ENCODE measurements around the gene ZNF429. TPM values are rescaled to one million over a fixed set of nuclear protein-coding genes. Genes with fewer than 3 reads are reported as not detected.
"Not testable (repeated sequence)": the region's sequence is repeated elsewhere in the genome, so short reads cannot be mapped to it uniquely, and the experiment has no call there.

Gene ZNF429
- total RNA-seq, 1 donor from 2014 or later = 9.3 TPM

DNA sequence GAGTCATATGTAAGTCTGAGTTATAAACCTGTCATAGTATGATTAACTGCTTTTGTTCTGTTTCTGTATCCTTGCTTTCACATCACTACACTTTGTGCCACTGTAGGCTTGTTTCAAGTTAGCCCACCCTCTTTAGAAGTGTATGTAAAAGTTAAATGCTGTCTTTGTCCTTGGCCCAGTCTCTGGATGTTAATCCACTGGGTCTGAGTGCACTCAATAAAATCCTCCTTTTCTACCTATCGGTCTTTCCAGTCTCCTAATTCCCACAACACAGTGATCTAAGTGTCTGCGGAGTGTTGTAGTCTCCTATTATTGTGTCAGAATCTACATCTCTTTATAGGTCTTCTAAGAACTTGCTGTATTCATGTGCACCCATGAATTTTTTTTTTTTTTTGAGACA is 14.1 kb downstream of the ZNF429 start:
- DNase-seq = no peak

DNA sequence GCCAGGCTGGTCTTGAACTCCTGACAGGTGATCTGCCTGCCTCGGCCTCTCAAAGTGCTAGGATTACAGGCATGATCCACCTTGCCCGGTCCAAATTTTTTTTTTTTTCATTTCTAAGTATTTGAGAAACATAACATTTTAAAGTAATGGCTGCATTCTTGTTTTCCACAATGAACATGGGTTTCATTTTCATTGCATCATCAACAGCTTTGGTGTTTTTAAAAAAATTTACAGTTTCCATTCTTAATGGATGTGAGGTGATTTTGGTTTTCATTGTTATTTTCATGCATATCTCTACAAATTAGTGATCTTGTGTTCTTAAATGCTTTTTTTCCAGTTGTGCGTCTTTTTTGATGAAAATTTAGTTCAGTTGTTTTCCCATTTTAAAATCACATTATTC is 27.5 kb downstream of the ZNF429 start:
- no peak for DNase-seq

DNA sequence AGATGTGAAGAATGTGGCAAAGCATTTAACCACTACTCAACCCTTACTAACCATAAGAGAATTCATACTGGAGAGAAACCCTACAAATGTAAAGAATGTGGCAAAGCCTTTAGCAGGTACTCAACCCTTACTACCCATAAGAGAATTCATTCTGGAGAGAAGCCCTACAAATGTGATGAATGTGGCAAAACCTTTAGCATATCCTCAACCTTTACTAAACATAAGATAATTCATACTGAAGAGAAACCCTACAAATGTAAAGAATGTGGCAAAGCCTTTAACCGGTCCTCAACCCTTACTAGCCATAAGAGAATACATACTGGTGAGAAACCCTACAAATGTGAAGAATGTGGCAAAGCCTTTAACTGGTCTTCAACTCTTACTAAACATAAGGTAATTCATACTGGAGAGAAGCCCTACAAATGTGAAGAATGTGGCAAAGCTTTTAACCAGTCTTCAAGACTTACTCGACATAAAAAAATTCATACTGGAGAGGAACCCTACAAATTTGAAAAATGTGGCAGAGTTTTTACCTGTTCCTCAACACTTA is 31.4 kb downstream of the ZNF429 start:
- not testable (repeated sequence) for DNase-seq

DNA sequence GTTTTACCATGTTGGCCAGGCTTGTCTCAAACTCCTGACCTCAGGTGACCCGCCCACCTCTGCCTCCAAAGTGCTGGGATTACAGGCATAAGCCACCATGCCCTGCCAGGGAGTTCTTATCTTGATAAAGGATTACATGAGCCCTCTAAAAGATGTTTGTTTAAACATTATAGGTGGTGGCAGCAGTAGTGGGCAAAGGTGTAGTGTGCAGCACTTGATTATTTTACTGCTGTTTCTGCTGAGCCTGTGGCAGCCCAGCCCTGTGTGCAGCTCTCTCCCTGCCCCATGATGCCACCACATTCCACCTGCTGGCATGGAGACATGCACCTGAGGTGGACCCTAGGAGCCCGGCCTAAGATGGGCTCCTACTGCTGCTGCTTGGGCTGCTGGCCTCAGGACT is 54.0 kb downstream of the ZNF429 start:
- no peak for DNase-seq

DNA sequence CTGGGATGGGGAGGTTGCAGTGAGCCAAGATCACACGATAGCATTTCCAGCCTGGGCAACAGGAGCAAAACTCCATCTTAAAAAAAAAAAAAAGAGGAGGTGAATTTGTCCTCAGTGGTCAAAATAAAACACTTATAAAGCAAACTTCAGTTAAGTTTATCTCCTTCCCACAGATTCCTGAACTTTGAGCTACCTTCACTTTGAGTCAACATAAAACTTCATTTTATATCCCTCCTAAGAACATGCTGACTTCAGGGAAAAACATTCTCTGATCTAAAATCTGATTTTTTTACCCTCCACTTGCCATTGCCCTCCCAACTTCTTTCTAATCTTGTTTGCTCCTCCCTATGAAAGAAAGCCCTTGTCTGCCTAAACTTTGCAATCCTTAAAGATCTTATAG is 59.0 kb downstream of the ZNF429 start:
- no peak for DNase-seq

DNA sequence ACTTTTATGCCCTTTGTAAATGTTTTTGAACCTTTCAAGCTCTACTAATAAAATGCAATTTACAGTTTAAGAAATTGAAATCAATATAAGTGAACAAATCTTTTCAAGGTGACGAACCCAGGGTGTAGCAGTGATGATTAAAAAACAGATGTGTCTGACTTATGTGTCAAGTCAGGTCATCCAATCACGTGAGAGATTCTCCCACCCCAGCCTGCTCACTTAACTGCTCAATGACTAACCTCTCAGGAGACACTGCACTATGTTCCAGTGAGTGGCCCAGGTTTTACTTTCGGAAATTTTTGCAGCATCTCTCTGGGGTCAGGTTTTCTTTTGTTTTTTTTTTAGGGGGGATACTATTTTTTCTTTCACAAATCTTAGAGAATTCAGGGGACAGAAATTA is 60.7 kb downstream of the ZNF429 start:
- no peak for DNase-seq

DNA sequence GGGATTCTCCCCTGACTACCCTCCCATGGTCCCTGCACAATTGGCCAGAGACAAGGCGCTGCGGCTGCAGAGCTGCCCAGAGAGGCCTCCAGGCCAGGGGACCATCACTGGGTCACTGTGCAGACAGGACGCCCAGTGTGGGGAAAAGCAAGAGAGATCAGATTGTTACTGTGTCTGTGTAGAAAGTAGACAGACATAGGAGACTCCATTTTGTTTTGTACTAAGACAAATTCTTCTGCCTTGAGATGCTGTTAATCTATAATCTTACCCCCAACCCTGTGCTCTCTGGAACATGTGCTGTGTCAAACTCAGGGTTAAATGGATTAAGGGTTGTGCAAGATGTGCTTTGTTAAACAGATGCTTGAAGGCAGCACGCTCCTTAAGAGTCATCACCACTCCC is 62.4 kb downstream of the ZNF429 start:
- not testable (repeated sequence) for DNase-seq

DNA sequence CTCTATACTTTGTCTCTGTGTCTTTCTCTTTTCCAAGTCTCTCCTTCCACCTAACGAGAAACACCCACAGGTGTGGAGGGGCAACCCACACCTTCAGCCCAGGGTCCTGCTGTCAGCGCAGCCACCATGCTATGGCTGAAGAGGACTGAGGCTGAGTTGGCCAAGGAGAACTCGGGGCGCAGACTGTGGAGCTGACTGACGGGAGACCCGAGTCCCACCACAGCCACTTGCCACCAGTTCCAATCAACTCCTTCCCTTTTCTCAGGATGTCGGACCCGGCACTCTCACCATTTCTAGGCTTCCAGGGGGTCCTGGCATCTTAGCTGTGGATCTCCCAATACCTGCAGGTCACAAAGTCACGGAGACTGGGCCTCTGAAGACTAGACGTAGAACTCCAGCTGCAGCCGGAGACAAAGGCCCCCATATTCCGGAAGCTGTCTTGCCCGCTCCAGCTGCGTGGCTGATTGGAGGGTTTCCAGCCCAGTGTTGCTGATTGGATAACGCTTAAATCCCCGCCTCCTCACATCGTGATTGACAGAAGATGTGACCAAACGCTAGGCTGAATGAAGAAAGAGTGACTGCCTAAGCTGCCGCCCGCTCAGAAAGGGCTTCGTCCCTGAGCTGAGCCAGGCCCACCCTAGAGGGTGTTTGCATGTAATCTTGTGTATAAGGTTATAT is 63.6 kb downstream of the ZNF429 start:
- DNase-seq = peak; percentile 69

DNA sequence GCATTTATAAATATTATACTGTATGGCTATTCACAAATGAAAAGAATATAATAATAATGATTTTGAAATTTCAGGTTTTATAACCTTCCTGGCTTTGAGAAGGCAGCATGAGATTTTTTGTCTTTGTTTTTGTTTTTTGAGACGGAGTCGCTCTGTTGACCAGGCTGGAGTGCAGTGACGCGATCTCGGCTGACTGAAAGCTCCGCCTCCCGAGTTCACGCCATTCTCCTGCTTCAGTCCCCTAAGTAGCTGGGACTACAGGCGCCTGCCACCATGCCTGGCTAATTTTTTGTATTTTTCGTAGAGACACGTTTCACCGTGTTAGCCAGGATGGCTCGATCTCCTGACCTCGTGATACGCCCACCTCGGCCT is 64.1 kb downstream of the ZNF429 start:
- DNase-seq = no peak

DNA sequence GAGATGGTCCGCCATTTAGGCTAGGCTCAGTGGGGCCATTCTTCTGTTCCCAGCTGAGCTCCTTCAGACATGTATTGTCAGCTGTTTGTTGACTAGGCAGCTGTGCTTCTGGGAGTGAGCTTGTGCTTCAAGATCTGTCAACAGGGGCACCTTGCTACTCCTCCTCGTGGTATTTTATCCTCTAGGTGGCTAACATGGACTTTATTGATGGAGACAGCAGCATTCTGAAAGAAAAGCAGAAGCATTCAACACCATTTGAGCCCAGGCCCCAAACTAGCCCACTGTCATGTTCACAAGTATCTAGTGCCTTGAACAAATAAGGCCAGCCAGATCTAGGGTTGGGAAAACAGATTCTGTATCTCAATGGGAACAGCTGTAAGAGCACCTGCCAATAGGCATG is 65.9 kb downstream of the ZNF429 start:
- DNase-seq = no peak

DNA sequence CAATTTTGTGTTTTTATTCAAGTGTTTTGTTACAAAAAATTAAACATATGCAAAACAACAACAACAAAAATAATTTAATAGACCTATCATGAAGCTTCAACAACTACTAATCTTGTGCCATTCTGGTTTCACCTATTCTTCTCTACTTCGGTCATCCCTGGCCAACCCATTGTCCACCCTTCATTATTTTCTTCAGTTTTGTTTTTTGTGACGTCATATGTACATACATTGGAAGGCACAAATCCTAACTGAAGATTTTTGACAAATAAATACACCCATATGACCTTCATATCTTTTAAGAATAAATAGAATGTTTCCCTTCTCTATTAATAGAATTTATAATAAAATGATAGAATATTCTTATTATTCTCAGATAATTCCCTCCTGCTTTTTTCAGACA is 69.2 kb downstream of the ZNF429 start:
- DNase-seq = no peak

DNA sequence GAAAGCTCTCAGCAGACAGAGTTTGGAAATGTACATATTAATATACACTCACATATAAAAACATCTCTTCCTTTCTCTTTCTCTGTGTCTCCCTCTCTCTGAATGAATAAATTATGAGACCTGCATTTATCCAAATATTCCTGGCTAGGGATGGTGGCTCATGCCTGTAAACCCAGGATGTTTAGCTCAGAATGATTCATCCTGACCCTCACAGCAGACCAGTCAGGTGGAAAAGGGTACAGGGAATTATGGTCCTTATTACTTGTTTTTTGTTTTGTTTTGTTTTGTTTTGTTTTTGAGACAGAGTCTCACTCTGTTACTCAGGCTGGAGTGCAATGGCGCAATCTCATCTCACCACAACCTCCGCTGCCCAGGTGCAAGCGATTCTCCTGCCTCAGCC is 71.1 kb downstream of the ZNF429 start:
- no peak for DNase-seq

DNA sequence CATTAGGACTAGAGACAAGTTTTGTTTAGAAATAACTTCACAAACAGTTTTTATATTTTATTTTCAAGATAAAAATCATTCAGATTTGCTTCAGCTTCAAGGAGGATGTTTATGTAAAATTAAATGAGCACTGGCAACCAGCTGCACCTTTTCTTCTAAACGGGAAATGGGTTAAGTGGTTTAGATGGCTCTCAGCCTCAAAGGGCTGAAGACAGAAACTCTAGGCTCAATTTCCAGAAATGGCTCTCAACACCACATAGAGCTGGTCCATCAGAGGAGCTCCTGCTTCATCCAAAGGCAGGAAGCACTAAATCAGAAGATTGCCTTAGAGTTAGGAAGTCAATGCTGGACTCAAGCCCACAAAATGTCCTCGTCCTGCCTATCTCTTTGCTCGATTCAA is 74.7 kb downstream of the ZNF429 start:
- no peak for DNase-seq

DNA sequence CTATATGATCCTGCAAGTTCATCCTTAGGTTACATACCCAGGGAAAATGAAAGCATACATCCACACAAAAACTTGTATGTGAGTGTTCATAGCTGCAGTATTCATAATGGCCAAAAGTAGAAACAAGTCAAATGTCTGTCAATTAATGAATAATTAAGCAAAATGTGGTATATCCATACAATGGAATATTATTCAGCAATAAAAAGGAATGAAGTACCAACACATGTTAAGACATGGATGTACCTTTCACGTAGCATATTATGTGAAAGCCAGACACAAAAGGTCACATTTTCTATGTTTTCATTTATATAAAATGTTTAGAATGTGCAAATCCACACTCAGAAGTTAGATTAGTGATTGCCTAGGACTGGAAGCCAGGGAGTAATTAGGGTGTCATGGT is 75.4 kb downstream of the ZNF429 start:
- DNase-seq = no peak

DNA sequence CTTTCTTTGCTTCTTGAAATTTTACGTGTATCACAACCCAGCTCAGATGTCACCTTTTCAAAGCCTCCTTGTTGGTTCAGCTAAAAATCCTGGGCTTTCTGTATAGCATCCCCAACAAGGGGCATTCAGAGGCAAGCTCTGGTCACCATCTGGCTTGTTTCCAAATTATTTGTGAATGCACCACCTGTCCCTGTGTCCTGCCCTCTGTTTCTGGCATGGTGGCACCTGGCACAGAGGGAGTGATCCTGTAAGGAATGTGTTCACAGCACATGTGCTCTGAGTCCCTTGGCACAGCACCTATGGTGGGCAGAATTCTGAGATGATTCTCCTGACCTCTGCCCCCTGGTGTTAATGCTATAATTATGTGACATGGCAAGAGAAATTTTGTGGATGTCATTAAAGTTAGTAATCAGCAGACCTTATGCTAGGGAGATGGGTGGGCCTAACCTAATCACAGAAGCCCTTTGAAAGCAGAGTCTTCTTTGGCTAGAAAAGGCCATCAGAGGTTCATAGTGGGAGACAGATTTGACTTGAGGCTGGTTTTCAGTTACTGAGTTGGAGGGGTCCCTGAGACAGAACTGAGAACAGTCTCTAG is 76.3 kb downstream of the ZNF429 start:
- no peak for DNase-seq

DNA sequence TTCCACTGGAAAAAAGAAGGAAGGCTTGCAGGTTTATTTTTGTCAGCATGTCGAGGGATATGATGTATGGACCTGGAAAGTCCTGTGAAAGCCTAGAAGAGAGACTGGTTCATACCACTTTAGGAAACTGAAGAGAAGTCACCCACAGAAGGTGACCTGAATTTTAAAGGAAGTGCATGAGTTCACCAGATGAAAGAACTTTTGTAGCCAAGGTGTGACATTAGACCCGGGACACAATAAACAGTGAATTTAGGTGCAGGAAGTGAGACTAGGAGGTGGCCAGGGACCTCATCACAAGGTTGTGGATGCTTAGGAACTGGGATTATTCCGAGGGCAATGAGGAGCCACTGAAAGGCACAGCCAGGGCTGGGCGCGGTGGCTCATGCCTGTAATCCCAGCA is 79.1 kb downstream of the ZNF429 start:
- no peak for DNase-seq

DNA sequence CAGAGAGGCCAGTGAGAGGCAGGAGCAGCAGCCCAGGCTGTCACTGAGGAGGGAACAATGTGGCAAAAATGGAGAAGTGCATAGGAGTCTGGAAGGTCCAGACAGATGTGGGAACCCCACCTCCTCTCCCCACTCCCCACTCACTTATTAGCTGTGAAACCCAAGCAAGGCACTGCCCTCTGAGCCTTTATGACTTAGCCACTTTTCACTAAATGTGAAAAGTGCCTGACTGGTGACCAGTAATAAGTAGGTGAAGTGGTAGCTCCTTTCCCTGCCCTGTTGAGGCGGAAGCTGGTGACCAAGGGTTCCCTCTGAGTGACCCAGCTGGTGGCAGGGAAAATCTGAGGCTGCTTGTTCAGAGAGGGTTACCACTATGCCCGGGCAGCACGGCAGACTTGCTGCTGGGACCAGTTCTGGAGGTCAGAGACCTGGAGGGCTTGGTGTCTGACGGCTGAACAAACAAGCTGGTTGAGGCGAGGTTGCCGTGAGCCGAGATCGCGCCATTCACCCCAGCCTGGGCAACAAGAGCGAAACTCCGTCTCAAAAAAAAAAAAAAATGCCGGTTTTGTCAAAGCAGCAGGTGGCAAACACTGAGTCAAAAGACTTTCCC is 80.0 kb downstream of the ZNF429 start:
- no peak for DNase-seq

DNA sequence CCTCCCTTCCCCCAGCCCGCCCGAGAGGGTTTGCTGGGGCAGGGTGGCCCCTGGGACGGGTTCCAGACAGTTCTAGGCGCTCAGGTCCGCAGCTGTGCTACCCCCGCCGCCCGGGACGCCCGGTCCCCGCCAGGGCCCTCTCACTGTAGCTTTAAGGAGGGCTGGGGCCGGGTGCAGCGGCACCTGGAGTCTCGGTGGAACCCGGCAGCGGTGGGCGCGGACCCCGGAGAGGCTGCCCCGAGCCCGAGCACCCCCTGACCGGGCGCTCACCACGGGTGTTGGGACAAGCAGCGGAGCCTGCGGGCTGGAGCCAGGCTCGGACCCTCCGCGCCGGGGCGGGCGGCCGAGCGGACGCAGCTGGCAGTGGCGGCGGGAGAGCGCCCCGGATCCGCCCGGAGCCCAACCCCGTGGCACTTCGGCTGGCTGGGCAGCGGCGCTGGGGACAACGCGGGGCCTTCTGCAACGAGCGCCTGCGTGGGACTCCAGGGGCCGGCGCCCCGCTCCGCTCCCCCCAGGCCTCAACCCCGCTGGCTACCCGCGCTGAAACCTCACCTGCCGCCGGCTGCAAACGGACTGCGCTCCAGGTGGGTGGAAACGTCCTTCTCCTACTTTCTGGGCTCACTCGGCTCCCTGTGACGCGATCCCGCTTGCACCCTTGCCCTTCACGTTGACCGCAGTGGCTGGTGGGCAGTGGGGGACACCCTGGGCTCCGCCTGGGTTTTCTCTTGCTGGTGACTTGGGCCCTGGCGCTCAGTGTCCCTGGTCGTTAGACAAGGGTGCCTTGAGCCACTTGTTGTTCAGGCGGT is 81.1 kb downstream of the ZNF429 start:
- DNase-seq = no peak

DNA sequence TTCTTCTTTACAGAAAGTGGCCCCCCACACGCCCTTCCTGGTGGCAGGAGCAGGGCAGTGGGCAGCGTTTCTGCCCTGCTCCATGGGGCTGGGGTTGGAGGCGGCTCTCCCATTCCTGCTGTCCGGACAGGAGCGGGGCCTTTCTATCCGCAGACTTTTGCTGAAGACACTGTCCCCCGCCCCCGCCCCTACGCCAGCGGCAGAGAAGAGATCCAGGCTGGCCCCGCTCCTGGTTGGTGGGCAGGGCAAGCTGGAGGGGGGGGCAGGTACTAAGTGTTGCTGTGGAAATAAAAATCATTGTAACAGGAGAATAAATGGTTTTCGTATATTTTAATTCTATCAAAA is 81.7 kb downstream of the ZNF429 start:
- no peak for DNase-seq

DNA sequence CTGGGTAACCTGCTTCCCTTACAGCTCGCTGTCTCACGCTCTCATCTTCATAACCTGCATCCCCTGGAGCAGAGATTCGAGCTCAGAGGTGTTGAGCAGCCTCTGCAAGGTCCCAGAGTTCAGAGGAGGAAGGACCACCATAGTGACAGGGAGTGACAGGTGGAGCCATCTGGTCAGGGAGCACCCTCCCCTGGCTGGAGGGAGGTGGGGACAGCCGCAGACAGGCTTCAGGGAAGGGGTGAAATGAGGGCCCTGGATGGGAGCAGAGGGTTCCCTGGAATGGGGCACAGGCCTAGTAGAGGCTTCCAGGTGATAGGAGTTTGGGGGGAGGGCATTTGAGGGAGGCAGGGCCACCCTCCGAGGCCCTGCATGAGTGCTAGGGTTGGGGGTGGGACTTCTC is 82.1 kb downstream of the ZNF429 start:
- DNase-seq = no peak

DNA sequence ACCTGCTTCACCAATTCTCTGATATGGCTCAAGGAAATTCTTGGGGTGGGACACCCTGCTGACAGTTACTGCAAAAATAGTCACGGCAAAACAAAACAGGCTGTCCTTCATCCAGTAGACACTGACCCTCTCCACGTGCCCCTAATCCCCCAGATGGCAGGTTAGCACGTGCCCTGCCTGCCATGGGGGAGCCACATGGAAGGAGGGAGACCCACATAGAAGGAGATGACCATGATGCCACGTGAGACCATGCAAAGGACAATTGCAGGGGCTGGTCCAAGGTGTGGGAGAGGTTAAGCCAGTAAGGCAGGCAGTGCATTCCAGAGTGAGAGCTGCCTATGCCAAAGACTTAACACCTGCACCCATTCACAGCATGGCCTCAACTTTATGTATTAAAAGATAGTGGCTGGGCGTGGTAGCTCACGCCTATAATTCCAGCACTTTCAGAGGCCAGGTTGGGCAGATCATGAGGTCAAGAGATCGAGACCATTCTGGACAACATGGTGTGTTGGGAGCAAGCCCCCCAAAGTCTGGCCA is 82.7 kb downstream of the ZNF429 start:
- DNase-seq = no peak

DNA sequence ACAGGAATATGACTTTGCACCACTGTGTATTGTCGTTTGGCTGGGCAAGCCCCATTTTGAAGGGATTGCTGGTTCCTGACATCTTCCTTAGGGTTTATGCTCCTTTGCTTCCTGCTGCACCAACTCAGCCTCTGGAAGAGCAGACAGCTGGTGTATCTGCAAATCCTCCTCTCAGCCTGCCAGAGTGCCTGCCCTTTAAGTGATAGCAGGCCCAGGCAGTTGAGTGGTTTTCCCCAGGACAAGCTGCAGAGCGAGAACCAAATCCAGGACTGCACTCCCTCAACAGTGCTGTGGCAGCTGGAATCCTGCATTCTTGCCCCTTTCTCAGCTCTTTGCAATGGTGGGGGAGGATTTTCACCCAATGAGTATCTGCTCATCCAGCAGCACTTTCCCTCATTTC is 85.5 kb downstream of the ZNF429 start:
- no peak for DNase-seq

DNA sequence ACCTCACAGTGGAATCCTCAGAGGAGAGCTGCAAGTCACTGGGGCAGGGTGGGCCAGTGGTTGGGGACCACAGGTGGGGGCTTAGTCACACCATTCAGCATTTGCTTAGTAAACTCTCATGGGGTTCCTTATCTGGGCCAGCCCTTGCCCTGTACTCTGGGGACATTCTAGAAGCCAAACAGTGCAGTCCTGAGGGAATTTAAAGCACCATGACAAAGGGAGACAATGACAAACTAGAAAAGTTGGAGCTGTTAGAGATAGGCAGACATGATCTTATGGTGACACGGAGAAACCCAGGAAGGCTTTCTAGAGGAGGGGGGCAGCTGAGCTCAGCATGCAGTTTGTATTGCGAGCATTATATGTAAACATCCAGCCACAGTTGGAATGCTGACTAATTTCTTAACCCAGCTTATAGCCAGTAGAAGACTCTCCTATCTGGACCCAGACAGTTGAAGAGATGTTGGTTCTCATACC is 87.6 kb downstream of the ZNF429 start:
- no peak for DNase-seq

Data from skin of body (tissue), 2 donors.